T-helper 1 cell treated with Interleukin-12 subunit alpha and Interleukin-12 subunit beta and Interleukin-4 antibody, amounts not matched to agents 30 ng/mL and 1 ng/mL, for 36 hours (primary cell): ENCODE measurements around the gene PADI2. TPM values are rescaled to one million over a fixed set of nuclear protein-coding genes. Genes with fewer than 3 reads are reported as not detected.

Experiments used
- intact Hi-C: fragments of 100-400 bp; cut with micrococcal nuclease; formaldehyde crosslinking; loops from one replicate; pipeline ENCODE4 v1.15.1; 2024
- total RNA-seq: library from RNA; stranded (reverse); gene quantifications from 2 replicates; pipeline ENCODE4 v1.2.3, GENCODE V29; 2022

Gene PADI2
- total RNA-seq, 1 donor from 2014 or later = not detected

- intact Hi-C loops = no loop called here
Observed at GRCh38 chr1:17140279-17140678, 21.0 kb upstream of the PADI2 start.

DNA sequence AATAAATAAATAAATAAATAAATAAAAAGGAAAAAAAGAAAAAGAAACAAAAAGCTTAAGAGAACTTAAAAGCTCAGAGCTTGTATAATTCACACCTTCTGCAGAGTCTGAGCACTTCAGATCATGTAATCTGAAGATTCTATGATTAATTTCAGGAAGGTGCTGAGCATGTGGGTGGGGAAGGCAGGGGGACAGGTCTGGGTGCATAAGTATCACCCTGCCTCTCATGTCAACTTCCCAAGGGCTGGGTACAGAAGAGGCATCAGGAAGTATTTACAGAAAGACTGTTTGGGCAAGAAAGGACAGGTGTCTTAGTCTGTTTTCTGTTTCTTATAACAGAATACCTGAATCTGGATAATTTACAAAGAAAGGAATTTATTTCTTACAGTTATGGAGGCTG, 20.4 kb upstream of the PADI2 start:
- intact Hi-C loops = no loop called here

DNA sequence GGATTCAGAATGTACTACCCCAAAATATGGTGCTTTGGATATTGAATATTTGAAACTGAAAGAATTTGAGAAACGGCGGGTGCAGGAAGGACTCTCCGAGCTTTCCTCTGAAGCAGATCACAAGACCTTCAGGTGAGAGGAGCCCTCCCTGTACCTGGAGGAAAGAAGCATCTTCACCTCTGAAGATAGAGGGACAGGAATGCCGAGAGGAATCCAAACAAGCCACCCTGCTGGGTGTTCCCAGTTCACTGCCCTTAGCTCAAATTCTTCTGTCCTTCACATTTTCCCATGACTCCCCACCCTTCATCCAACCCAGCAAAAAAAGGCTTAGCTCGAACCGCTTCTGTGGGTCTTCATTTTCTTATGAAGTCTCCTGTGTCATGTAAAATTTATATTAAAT, 18.2 kb upstream of the PADI2 start:
- intact Hi-C loops = no loop called here

DNA sequence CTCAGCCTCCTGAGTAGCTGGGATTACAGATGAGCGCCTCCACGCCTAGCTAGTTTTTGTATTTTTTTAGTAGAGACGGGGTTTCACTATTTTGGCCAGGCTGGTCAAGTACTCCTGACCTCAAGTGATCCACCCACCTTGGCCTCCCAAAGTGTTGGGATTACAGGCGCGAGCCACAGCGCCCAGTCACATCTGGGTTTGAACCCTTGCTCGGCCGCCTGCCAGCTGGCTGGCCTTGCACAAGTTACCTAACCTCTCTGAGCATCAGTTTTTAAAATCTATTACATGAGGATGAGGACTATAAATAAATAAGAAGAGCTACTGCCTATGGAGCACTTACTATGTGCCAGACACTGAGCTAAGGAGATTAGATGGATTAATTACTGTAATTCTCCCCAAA, 17.7 kb upstream of the PADI2 start:
- intact Hi-C loops = no loop called here

GRCh38 chr1:17136145-17136544, 16.9 kb upstream of the PADI2 start:
- intact Hi-C loops = no loop called here

GRCh38 chr1:17135530-17135929, 16.3 kb upstream of the PADI2 start:
- intact Hi-C loops = no loop called here

DNA sequence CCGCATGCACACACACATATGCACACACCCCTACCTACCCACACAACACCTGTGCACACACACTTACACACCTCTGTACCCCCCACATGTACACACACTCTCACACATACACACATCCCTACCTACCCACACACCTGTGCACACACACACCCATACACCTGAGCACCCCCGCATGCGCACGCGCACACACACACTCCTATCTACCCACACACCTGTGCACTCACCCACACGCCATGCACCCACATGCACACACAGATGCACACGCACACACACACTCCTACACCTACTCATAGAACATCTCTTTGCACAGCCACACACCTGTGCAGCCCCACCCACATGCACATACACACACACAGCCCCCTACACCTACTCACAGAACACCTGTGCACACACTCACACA, 15.5 kb upstream of the PADI2 start:
- intact Hi-C loops = no loop called here

DNA sequence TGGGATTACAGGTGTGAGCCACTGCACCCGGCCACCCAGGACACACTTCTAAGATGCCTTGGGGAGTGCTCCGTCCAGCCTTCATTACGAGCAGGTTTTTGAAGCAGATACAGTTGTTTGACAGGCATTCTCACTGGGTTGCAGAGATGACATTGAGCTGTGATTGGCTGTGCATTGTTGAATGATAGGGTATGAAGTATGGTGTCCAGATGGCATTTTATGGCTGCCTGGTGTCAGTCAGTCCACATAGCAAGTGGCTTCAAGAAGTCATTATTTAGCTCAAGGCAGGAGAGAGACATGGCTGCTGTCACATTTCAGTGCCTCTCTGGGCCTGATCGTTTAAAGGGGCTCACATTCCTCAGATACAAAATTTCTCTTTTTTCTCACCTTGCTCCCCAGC, 14.8 kb upstream of the PADI2 start:
- intact Hi-C loops = no loop called here

DNA sequence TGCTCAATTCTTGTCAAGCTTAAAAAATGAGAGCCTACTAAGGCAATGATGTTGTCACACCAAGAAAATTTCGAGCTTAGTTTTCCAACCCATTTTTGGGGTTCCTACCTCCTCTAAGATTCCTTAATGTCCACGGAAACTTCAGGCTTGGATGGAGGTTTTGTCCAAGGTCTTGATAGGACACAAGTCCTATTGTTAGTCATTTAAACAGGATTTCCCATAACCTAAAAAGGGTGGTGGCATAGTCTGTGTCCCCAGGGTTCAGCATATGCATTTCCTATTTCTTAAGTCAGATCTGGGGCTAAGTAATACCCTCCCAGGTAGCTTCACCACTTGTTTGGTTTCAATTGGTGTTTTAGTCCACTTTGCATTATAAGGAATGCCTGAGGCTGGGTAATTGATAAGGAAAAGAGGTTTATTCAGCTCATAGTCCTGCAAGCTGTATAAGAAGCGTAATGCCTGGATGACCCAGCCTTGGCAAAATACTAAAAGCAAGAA, 10.9 kb upstream of the PADI2 start:
- intact Hi-C loops = no loop called here

DNA sequence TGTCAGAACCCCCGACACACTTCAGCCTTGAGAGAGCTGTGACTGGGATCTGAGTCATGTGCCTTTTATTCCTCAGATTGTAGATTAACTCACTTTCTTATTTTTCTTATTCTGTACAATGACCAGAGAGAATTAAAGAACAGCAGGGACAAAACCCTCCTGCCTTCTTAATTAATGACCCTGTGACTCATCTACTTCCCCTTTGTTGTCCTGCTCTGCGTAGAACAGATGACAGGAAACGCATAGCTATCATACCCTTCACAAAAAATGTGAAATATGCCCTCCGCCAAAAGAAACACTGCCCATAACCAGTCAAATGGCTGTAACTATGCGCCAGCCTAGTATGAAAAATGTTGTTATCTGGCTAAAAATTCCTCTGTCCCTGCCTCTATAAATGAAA, 9.1 kb upstream of the PADI2 start:
- intact Hi-C loops = no loop called here

DNA sequence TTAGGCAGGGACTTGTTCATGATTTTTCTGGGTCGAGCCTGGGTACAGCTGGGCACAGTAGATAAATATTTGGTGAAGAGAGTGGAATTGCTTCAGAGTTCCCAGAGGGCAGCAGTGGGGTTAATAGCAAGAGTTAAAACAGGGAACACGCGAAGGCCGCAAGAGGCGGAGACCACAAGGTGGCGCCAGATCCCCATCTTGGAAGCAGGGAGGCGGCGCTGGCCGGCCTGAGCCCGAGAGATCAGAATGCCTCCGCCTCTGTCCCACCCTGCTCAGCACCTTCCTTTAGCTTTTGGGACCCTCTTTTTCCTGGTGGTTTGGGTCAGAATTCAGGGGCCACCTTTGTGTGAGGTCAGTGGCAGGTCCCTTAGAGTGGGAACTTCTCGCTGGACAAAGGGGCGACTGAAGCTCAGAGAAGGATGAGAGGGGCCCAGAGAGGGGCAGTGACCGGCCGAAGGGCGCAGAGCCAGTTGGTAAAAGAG, 6.5 kb upstream of the PADI2 start:
- intact Hi-C loops = loop anchor here (1.0 to 2.0 kb wide), 3 partner anchors 112 to 281 kb away; no protein-coding TSS in a partner anchor

DNA sequence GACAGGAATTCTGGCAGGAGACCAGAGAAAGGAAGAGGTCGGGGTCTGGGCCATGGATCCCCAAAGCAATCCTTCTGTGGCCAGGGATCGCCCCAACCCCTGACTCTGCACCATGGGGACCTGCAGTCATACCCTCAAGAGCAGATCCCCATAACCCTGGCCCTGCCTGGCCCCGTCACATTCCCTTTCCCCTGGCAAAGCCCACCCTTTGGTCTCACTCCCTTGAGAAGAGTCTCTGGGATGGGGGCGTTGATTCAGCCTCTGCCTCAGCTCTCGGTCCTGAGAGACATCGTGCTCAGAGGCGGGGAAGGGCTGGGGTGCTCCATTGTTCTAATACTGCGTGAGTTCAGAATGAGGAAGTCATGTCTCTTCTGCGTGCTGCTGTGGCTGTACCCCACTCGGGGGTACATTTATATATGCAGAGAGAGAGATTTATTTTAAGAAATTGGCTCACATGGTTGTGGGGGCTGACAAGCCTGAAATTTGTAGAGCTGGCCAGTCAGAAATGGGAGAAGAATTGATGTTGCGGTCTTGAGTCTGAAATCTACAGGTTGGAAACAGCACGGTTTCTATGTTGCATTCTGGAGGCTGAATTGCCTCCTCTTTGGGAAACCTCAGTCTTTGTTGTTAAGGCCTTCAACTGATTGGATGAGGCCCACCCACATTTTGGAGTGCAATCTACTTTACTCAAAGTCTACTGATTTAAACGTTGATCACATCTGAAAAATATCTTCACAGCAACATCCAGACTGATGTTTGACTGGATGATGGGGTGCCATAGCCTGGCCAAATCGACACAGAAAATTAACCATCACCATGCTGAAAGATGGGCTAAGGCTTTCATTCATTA, 4.2 kb upstream of the PADI2 start:
- intact Hi-C loops = loop anchor here (2.0 kb wide), 1 partner anchor 283 kb away; no protein-coding TSS in a partner anchor

DNA sequence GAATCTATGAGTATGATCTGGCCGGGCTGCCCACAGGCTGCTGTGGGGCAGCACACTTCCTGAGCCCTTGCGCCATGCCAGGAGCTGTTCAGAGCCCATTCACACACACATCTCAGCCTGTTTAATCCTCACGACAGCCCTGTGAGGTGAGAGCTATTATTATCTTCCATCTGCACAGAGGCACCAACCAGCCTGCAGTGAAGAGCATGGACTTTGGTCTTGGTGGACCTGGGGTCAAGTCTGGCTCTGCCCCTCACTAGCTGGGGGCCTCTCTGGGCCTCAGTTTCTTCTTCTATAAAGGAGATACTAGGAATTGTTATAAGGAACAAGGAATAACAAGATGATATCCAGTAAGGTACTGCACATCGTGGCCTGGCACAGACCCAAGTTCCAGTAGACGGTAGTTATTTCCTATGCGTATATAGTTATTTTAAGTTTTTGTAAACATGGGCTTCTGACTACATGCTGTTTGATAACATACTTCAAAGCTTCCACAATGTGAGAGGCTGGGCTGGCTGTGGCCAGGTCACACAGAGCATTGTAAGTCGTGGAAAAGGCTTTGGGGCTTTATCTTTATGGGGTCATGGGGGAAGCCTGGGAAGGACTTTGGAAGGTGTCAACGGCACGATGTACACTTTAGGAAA, 3.4 kb upstream of the PADI2 start:
- intact Hi-C loops = no loop called here

DNA sequence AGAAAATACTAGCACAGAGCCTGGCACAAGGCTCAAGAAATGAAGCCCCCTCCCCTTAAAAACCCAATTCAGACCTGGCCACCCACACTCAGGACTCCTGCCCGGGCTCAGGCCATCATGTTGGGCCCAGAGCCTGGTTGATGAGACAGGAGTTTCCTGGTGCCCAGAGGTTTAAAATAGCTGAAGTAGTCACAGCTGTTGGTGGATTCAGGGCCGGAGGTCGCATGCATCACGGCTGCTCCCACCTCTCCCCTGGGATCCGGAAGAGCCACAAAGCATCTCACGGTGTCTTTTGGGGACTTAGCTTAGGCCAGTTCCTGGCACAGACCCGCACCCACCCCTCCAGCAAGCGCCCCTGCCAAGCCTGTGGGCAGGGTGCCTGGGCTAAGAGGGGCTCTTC, 2.6 kb upstream of the PADI2 start:
- intact Hi-C loops = no loop called here

GRCh38 chr1:17120962-17121837, 1.9 kb upstream of the PADI2 start:
- intact Hi-C loops = no loop called here

- intact Hi-C loops = no loop called here
Observed at GRCh38 chr1:17120481-17120877, 1.2 kb upstream of the PADI2 start.

DNA sequence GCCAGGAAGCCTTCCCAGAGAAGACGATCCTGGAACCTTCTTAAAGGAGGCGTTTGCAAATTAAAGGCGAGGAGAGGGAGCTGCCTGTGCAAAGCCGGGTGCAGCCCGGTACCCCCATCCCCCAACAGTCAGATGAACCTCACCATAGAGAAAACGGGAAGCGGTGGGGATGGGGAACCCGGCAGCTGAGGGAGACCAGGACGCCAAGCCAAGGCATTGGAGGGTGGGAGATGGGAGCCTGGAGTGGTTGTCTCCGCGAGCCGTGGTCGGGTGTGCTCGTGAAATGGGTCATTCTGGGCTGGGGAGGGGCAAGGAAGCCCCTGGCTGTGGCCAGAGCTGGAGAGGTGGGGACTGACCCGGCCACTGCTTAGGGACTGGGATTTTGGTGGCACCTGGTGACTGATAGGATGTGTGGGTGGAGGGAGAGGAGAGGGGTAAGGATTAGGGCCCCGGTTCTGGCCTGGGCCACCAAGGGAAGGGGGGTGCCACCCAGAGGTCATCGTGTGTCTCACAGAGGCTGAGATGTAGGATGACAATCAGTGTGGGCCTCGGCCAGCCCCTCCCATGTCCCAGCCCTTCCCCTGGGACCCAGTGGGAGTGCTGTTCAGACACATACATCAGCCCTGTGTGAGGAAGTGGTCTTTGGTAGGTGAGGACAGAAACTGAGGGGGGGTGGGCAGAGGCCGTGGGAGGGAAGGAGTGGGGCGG, 676 bp upstream of the PADI2 start:
- intact Hi-C loops = no loop called here

- intact Hi-C loops = no loop called here
Observed at GRCh38 chr1:17118706-17119075, 560 bp downstream of the PADI2 start.

GRCh38 chr1:17118268-17118667, 983 bp downstream of the PADI2 start:
- intact Hi-C loops = no loop called here

- intact Hi-C loops = no loop called here
Observed at GRCh38 chr1:17117451-17118265, 1.6 kb downstream of the PADI2 start.
